HG03520 (cell line): ENCODE data around the gene KIAA0319L.

Experiments
- ATAC-seq: cut with Tn5 transposase; IDR thresholded peaks from one replicate; pipeline ENCODE4 v1.9.1; 2021; ENCODE audit warnings: mild to moderate bottlenecking, moderate library complexity; ENCODE audit not compliant: unreplicated experiment

Gene KIAA0319L

GRCh38 chr1:35449334-35450008, 107.7 kb downstream of the KIAA0319L start:
- ATAC-seq = no peak

- no peak for ATAC-seq
These were observed 108.8 kb downstream of the KIAA0319L start for GRCh38 chr1:35448344-35448801.

GRCh38 chr1:35447278-35447677, 109.9 kb downstream of the KIAA0319L start:
- no peak for ATAC-seq

- ATAC-seq = no peak
These were observed 112.8 kb downstream of the KIAA0319L start for GRCh38 chr1:35444519-35444774.

- ATAC-seq = no peak
These were observed 113.3 kb downstream of the KIAA0319L start for GRCh38 chr1:35443768-35444518.

- no peak for ATAC-seq
These were observed 114.5 kb downstream of the KIAA0319L start for GRCh38 chr1:35442734-35443133.

- ATAC-seq = no peak
These were observed 115.2 kb downstream of the KIAA0319L start for GRCh38 chr1:35441926-35442579.

GRCh38 chr1:35439626-35440025, 117.6 kb downstream of the KIAA0319L start:
- no peak for ATAC-seq

- no peak for ATAC-seq
These were observed 120.0 kb downstream of the KIAA0319L start for GRCh38 chr1:35437200-35437599.

- ATAC-seq = no peak
These were observed 121.1 kb downstream of the KIAA0319L start for GRCh38 chr1:35436078-35436477.

- ATAC-seq = no peak
These were observed 122.5 kb downstream of the KIAA0319L start for GRCh38 chr1:35434703-35435102.

GRCh38 chr1:35433714-35434113, 123.5 kb downstream of the KIAA0319L start:
- no peak for ATAC-seq

- no peak for ATAC-seq
These were observed 125.0 kb downstream of the KIAA0319L start for GRCh38 chr1:35432231-35432630.

GRCh38 chr1:35431173-35431599, 126.0 kb downstream of the KIAA0319L start:
- no peak for ATAC-seq

GRCh38 chr1:35430762-35431161, 126.4 kb downstream of the KIAA0319L start:
- no peak for ATAC-seq

- no peak for ATAC-seq
These were observed 128.8 kb downstream of the KIAA0319L start for GRCh38 chr1:35428360-35428759.

- no peak for ATAC-seq
These were observed 131.1 kb downstream of the KIAA0319L start for GRCh38 chr1:35426097-35426586.

- no peak for ATAC-seq
These were observed 148.3 kb downstream of the KIAA0319L start for GRCh38 chr1:35408925-35409324.

GRCh38 chr1:35407743-35408142, 149.5 kb downstream of the KIAA0319L start:
- no peak for ATAC-seq

GRCh38 chr1:35406103-35406502, 151.1 kb downstream of the KIAA0319L start:
- no peak for ATAC-seq

- ATAC-seq = no peak
These were observed 156.2 kb downstream of the KIAA0319L start for GRCh38 chr1:35401049-35401448.

GRCh38 chr1:35398739-35399138, 158.5 kb downstream of the KIAA0319L start:
- no peak for ATAC-seq
